ENCODE data around the gene GLB1L. TPM values are rescaled to one million over a fixed set of nuclear protein-coding genes. Genes with fewer than 3 reads are reported as not detected.

Gene GLB1L
- total RNA-seq, 1 experiment from 2014 or later, result 4.9 TPM

GRCh38 chr2:219198974-219199373 lies 46.3 kb downstream of the GLB1L start:
- TF ChIP-seq CTCF (IDR thresholded peaks at IDR 0.05; ENCODE audit: unreplicated experiment), result no peak
- BruUV-seq (replicated peaks), result no TSS peak
- ChIA-PET CTCF (interaction anchor here (1.0 to 1.2 kb wide), 2 partner anchors 40 to 96 kb away, joined by 3 read pairs; no protein-coding TSS in a partner anchor), POLR2A (interaction anchor here (1.1 to 1.2 kb wide), 2 partner anchors 23 to 33 kb away, joined by 3 to 5 read pairs; no protein-coding TSS in a partner anchor)
- intact Hi-C loops (cut with micrococcal nuclease), result no loop called here
- H3K27ac Mint-ChIP-seq (ENCODE audit: low read depth, unreplicated experiment), result no peak overlapping the region
- no peaks in the 10 kb centered on the region for H3K4me1 Mint-ChIP-seq (ENCODE audit: insufficient read depth, unreplicated experiment)
- H3K36me3 Mint-ChIP-seq (ENCODE audit: insufficient read depth, unreplicated experiment), result no peaks in the 10 kb centered on the region
- no peak overlapping the region for H3K4me3 Mint-ChIP-seq (ENCODE audit: unreplicated experiment)
- DNase-seq (ENCODE audit: unreplicated experiment), result no peak
- H3K9me3 Mint-ChIP-seq (ENCODE audit: unreplicated experiment), result no peaks in the 10 kb centered on the region
- no peaks in the 10 kb centered on the region for H3K27me3 Mint-ChIP-seq (ENCODE audit: insufficient read depth, unreplicated experiment)

- H3K4me1 Mint-ChIP-seq (ENCODE audit: insufficient read depth, unreplicated experiment), result no peaks in the 10 kb centered on the region
- no peaks in the 10 kb centered on the region for H3K36me3 Mint-ChIP-seq (ENCODE audit: insufficient read depth, unreplicated experiment)
- TF ChIP-seq CTCF (IDR thresholded peaks at IDR 0.05; ENCODE audit: unreplicated experiment), result no peak
- no peaks in the 10 kb centered on the region for H3K9me3 Mint-ChIP-seq (ENCODE audit: unreplicated experiment)
- intact Hi-C loops (cut with micrococcal nuclease), result no loop called here
- H3K27me3 Mint-ChIP-seq (ENCODE audit: insufficient read depth, unreplicated experiment), result no peaks in the 10 kb centered on the region
- ChIA-PET CTCF (interaction anchor here (0.6 to 1.1 kb wide), 5 partner anchors 21 to 319 kb away, joined by 3 read pairs; no protein-coding TSS in a partner anchor), POLR2A (interaction anchor here (0.6 to 1.6 kb wide), 5 partner anchors 9 to 103 kb away, joined by 3 to 10 read pairs (median 3); partner anchors contain the start of gene ZFAND2B)
- H3K27ac Mint-ChIP-seq (ENCODE audit: low read depth, unreplicated experiment), result no peak overlapping the region
- no TSS peak for BruUV-seq (replicated peaks)
- DNase-seq (ENCODE audit: unreplicated experiment), result no peak
- H3K4me3 Mint-ChIP-seq (ENCODE audit: unreplicated experiment), result no peak overlapping the region
These were observed 47.9 kb downstream of the GLB1L start for GRCh38 chr2:219197388-219197787.

GRCh38 chr2:219186754-219187456 lies 58.3 kb downstream of the GLB1L start:
- CTCF ChIA-PET, result no interaction called here
- intact Hi-C loops (cut with micrococcal nuclease), result no loop called here
- no peak for TF ChIP-seq CTCF (IDR thresholded peaks at IDR 0.05; ENCODE audit: unreplicated experiment)
- Mint-ChIP-seq H3K27ac (ENCODE audit: low read depth, unreplicated experiment) (no peak overlapping the region), H3K4me3 (ENCODE audit: unreplicated experiment) (no peak overlapping the region), H3K9me3 (ENCODE audit: unreplicated experiment) (no peaks in the 10 kb centered on the region), H3K27me3 (ENCODE audit: insufficient read depth, unreplicated experiment) (no peaks in the 10 kb centered on the region), H3K36me3 (ENCODE audit: insufficient read depth, unreplicated experiment) (peaks cover 21% of the 10 kb centered on the region), H3K4me1 (ENCODE audit: insufficient read depth, unreplicated experiment) (no peaks in the 10 kb centered on the region)
- POLR2A ChIA-PET, result interaction anchor here (2.1 to 2.3 kb wide), 2 partner anchors 10 to 20 kb away, joined by 5 read pairs; partner anchors contain the start of genes CNPPD1 and ZFAND2B
- DNase-seq (ENCODE audit: unreplicated experiment), result no peak
- BruUV-seq (replicated peaks), result no TSS peak

Small RNA genes lying within 50 kb of the gene (microRNA-seq; reads per million reads assigned to microRNA genes)
- gene MIR153-1, result not detected

Other genes with a start within 250 kb of the GLB1L start
- not detected in 2 replicates for gene CFAP65, start 203.9 kb downstream of the GLB1L start, total RNA-seq (2022)
- not detected in 2 replicates for gene IHH, start 184.5 kb downstream of the GLB1L start, total RNA-seq (2022)
- 7.5 and 11.5 TPM in 2 replicates for gene NHEJ1, start 84.6 kb downstream of the GLB1L start, total RNA-seq (2022)
- gene SLC23A3, start 75.4 kb downstream of the GLB1L start, total RNA-seq (2022), result 1.7 and 2.6 TPM in 2 replicates
- gene CNPPD1, start 68.5 kb downstream of the GLB1L start, total RNA-seq (2022), result 33.9 and 39.1 TPM in 2 replicates
- gene RETREG2, start 67.2 kb downstream of the GLB1L start, total RNA-seq (2022), result 49.3 and 64.5 TPM in 2 replicates
- gene ZFAND2B, start 38.7 kb downstream of the GLB1L start, total RNA-seq (2022), result 61.0 and 73.1 TPM in 2 replicates
- 13.8 and 18.8 TPM in 2 replicates for gene ABCB6, start 26.5 kb downstream of the GLB1L start, total RNA-seq (2022)
- 52.1 and 60.8 TPM in 2 replicates for gene ATG9A, start 15.8 kb downstream of the GLB1L start, total RNA-seq (2022)
- gene ANKZF1, start 15.6 kb downstream of the GLB1L start, total RNA-seq (2022), result 45.5 and 45.6 TPM in 2 replicates
- 33.4 and 42.7 TPM in 2 replicates for gene STK16, start within 50 bp of the GLB1L start, total RNA-seq (2022)
- not detected in 2 replicates for gene TUBA4B, start 7.8 kb upstream of the GLB1L start, total RNA-seq (2022)
- gene TUBA4A, start 8.5 kb upstream of the GLB1L start, total RNA-seq (2022), result 37.2 and 80.5 TPM in 2 replicates
- 58.2 and 59.8 TPM in 2 replicates for gene DNAJB2, start 33.9 kb upstream of the GLB1L start, total RNA-seq (2022)
- not detected in 2 replicates for gene PTPRN, start 64.0 kb upstream of the GLB1L start, total RNA-seq (2022)
- not detected in 2 replicates for gene RESP18, start 87.3 kb upstream of the GLB1L start, total RNA-seq (2022)
- 81.3 and 81.5 TPM in 2 replicates for gene DNPEP, start 142.5 kb upstream of the GLB1L start, total RNA-seq (2022)
- gene DES, start 172.9 kb upstream of the GLB1L start, total RNA-seq (2022), result not detected in 2 replicates
- 23.3 and 25.7 TPM in 2 replicates for gene SPEG, start 189.4 kb upstream of the GLB1L start, total RNA-seq (2022)

Data from MCF 10A (cell line).